Lower leg skin (tissue), 3 donors: ENCODE results near the gene SNAI3.

ENCODE experiments used
- POLR2A ChIP-seq, 2 donors: fragments of 450-650 bp; IDR thresholded peaks; one replicate each; pipeline ENCODE4 v1.6.1; 2016 to 2017; ENCODE audit warnings: antibody characterized with exemption in 2 of 2, mild to moderate bottlenecking in 1 of 2, moderate library complexity in 1 of 2
- TF ChIP-seq, protein P1 (sequence below), 3 donors: fragments of 450-650 bp; IDR thresholded peaks; one replicate each; pipeline ENCODE4 v1.5.1; 2016; ENCODE audit warnings: antibody characterized with exemption in 3 of 3, mild to moderate bottlenecking in 3 of 3, moderate library complexity in 2 of 3

GRCh38 chr16:88632587-88632930, 53.7 kb downstream of the SNAI3 start:
- TF ChIP-seq, protein P1, sequence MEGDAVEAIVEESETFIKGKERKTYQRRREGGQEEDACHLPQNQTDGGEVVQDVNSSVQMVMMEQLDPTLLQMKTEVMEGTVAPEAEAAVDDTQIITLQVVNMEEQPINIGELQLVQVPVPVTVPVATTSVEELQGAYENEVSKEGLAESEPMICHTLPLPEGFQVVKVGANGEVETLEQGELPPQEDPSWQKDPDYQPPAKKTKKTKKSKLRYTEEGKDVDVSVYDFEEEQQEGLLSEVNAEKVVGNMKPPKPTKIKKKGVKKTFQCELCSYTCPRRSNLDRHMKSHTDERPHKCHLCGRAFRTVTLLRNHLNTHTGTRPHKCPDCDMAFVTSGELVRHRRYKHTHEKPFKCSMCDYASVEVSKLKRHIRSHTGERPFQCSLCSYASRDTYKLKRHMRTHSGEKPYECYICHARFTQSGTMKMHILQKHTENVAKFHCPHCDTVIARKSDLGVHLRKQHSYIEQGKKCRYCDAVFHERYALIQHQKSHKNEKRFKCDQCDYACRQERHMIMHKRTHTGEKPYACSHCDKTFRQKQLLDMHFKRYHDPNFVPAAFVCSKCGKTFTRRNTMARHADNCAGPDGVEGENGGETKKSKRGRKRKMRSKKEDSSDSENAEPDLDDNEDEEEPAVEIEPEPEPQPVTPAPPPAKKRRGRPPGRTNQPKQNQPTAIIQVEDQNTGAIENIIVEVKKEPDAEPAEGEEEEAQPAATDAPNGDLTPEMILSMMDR (IDR thresholded peaks at IDR 0.05) = no peak
- TF ChIP-seq POLR2A (IDR thresholded peaks at IDR 0.05) = no peak
